Measurements from ENCODE around the gene BSPRY.
"Not testable (repeated sequence)": the region's sequence is repeated elsewhere in the genome, so short reads cannot be mapped to it uniquely, and the experiment has no call there.

Gene BSPRY

DNA sequence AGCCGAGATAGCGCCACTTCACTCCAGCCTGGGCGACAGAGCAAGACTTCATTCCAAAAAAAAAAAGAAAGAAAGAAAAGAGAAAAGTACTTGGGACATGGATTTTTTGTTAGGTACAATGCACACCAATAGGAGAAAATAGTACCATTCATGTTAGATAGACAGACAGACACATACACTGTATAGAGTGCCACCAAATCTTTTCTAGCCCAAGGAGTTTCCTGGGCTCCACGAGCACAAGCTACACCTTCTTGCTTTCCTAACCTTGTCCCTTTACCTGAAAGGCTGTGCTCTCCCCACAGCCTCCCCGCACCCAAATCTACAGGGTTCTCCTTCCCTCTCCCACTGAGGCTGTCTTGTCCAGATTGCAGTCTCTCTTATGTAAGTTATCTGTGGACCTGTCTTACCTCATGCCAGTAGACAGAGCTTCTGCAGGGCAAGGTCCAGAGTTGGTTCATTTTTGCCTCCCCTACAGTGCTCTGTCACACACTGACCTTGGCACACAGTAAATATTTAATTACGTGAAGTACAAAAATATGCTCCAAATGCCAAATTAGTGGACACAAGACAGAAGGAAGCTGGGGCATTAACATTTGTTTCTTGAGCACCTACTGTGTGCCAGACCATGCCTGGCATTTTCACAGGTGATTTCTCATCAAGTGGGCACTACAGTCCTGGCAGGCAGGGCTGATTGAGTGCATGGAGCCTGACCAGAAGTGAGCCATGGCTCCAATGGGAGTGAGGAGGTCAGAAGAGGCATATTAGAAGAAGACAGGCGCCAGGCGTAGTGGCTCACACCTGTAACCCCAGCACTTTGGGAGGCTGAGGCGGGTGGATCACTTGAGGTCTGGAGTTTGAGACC, 45.9 kb downstream of the BSPRY start:
- DNase-seq = no peak

DNA sequence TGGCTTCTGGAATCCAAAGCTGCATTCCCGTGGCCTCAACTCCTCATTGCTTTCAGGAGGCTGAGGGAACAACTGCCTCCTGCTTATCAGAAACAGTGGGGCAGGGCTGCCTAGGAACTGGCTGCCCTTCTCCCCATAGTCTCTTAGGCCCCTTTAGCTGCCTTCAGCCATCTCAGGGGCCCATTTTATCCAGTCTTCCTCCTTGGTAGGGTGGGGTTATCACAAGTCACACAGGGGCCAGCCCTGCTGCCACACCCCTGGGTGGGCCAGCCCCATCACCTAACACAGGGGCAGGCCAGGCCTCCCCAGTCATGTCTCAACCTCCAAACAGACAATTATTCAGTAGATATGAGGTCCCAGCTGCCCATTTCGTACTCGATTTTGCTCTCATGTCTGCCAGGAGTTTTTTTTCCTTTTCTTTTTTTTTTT, 47.9 kb downstream of the BSPRY start:
- DNase-seq = no peak

DNA sequence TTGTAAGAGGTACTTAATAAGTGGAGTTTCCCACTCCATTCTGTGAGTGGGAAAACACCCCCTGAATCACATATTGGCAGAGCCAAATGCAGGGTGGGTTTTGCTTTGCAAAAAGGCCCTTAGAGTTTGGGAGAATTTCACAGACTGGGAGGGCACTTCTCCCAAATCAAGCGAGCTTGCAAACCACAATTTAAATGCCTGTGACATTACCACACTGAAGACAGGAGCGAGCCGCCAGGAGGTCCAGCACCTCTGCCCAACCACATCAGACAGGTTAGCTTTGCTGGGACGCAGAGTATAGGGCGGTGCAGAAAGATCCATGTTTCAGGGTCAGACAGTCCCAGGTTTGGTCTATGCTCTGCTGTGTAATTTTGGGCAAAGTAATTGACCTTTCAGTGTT, 49.5 kb downstream of the BSPRY start:
- no peak for DNase-seq

DNA sequence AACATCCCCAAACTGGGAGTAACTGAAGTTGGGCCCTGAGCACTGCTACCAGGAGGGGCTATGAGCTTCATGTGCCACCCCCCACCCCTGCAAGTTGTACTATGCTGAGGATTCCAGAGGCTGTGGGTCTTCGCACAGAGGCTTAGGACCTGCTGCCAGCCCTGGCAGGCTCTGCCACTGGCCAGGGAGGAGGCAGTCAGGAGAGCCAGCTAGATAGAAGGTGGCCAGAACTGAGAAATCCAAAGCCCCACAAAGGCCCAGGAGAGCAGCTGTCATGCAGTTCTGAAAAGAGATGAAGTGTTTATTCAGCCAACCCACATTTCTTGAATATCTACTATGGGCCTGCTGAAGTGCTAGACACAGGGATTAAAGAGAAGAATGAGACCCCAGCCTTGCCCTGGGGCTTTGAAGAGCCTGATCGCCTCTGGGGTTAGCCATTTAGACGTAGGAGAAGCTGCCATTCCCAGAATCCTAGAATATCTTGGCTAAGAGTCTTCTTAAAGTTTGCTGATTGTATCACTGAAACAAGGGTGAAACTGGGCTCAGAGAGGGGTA, 50.4 kb downstream of the BSPRY start:
- no peak for DNase-seq

DNA sequence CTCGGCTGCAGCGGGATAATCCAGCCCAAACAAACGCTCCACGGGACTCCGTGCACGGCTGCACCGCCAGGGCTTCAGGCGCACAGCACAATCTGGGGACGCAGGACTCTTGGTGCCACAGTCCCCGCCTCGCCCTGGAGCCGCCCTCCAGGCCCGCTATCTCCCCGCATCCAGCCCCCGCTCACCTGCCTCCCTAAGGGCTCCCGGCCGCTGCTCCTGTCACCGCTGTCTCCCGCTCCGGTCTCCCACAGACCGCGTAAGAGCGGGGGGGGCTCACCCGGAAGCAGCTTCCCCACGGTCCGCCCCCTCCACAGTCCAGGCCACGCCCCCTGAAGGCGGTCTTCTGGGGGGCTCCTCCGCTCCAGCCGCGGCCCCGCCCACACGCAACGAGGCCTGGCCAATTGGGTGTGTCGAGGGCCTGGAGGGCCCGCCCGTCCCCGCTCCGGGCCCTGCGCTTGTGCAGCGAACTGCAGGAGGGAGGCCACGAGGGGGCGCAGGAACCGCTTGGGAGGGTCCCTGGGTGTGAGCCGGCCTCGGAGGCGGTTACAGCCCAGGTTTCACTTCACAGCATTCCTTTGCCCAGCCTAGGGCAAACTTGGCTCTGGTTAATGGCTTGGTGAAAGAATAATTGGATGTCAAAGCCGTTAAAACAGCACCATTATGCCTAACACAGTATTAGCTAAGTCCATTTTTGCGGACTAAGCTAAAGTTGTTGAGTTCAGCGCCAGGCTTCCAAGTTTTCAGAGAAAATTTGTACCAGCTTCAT, 51.9 kb downstream of the BSPRY start, which contains the start of gene ALAD:
Gene ALAD, minus strand, starts transcription at position 258 of the 766 bp plus-strand sequence. CDS start 7,725 bp downstream, outside the sequence.
- DNase-seq = peak; percentile 97

DNA sequence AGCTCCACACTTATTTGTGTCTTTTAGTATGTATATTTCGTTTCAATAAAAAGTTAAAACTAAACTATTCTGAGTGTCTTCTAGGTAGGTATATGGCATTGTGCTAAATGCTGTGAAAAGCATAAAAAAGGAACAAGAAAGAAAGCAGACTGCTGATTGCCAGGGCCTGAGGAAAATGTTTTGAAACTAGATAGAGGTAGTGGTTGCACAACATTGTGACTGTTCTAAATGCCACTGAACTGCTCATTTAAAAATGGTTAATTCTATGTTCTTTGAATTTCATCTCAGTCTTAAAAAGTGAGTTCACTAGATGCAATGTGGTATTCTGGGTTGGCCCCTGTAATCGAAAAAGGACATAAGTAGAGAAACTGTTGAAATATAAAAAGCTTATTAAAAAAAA, 54.3 kb downstream of the BSPRY start:
- DNase-seq = peak; percentile 90

DNA sequence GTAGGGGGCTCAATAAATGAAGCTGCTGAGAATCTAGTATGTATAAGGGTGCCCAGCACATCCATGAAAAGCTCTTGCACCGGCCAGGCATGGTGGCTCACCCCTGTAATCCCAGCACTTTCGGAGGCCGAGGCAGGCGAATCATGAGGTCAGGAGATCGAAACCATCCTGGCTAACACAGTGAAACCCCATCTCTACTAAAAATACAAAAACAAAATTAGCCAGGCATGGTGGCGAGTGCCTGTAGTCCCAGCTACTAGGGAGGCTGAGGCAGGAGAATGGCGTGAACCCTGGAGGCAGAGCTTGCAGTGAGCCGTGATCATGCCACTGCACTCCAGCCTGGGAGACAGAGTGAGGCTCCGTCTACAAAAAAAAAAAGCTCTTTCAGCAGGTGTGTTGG, 57.0 kb downstream of the BSPRY start:
- DNase-seq = not testable (repeated sequence)

DNA sequence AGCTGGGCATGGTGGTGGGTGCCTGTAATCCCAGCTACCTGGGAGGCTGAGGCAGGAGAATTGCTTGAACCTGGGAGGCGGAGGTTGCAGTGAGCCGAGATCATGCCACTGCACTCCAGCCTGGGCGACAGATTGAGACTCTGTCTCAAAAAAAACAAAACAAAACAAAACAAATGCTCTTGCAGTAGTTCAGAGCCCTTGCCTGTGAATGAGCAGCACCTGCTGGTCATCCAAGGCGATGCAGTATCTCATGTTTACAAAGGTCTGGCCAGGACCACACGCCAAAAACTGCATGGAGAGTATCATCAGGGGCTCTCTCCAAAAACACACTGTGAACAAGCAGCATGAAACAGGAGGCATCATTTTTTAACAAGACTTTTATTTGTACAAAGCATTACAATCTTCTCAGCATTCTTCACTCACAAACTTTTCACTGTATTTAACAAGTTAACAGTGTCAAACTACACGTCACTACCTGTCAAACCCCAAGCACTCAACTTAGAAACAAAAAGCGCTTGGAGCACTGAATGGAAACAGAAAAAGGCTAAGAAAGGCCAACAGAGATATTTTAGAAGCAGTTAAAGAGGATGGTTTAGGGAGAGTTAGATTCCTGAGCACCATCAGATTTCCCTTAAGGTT, 57.7 kb downstream of the BSPRY start:
- peak; percentile 71 for DNase-seq

DNA sequence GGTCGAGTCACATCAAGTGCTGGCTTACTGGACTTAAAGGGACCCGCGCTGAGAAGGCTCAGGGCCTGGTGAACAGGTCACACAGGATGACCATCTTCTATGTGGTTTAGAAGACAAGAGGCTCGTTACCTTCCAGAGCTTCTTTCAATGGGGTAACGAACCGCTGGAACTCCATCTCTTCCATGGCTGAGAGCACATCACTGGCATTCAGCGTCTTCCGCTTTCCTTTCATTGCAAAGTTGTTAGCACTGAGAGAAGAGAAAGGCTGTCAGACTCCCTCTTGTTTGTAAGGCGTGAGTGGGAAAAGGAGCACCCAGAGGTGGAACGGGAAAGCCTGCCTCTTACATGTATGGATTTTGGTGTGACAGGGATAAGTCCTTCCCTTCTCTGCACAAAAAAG, 60.1 kb downstream of the BSPRY start:
- no peak for DNase-seq

DNA sequence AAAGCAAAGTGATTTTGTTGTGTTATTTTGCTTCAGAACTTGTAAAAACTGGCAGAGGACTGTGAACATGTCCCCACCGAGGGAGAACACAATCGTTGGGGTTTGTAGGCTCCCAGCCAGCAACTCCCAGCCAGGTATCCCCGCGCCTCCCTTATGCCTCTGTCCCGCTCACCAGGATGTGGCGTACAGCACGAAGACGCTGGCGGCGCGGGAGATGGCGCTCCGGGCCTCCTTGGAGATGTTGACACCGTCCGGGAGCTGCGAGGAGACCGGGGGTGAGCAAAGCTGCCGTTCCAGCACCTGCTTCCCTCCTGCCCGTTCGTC, 60.5 kb downstream of the BSPRY start:
- DNase-seq = no peak

DNA sequence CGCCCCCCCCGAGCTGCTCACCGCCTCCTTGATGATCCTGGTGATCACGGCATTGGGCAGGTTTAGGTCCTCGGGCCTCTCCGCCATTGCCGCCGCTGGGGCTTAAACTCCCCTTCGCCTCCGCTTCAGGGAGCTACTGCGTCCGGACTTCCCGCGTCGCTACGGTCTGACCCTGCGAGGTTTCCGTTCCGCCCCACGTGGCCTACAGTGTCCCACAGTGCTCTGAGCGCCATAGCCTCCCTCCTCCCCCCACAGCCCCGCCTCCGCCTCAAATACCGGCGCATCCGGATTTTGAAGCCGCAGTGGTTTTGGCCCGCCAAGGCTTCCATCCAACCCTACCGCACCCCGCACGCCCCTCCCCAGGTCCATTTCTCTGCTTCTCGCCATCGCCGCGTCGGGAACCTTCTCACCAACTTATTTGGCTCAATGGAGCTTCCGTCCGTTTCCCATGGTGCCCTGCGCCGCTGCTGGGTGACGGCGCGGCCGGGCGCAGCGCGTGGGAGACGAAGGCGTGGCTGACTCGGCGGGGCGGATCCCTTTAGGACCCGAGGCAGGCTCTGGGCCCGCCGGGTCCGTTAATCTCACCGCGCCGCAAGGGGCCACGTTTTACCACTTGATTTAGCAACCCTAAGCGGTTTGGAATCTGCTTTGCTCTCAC, 61.0 kb downstream of the BSPRY start, which contains the start of the genes C9orf43 and POLE3:
Gene C9orf43, plus strand, starts transcription at position 541 of the 658 bp plus-strand sequence. CDS start 2,747 bp downstream, outside the sequence.
Gene POLE3, minus strand, starts transcription at position 469 of the 658 bp plus-strand sequence. Its CDS starts 382 bp downstream, at position 87.
- peak; percentile 96 for DNase-seq

DNA sequence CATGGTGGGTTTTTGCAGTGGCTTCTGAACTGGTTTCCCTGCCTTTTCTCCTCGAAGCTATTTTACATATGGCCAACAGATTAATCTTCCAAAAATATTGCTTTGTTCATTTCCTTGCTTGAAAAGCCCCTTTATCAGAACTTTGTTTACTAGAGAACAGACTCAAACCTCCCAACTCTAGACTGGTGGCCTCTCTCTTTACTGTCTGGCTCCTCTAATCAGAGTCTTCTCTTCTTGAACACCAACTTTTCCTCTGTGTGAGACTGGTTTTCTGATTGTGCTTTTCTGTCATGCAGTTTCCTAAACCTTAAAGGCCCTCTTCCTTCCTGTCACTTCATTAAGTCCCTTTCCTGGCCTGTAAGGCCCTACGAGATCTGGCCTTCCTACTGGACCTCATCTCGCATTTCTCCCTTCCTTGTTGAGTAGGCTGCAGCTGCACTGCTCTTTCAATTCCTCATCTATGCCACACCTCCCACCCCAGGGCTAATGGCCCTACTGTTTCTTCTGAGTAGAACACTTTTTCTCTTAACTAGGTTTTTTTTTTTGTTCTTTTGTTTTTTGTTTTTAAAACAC, 66.9 kb downstream of the BSPRY start:
- DNase-seq = peak; percentile 95

DNA sequence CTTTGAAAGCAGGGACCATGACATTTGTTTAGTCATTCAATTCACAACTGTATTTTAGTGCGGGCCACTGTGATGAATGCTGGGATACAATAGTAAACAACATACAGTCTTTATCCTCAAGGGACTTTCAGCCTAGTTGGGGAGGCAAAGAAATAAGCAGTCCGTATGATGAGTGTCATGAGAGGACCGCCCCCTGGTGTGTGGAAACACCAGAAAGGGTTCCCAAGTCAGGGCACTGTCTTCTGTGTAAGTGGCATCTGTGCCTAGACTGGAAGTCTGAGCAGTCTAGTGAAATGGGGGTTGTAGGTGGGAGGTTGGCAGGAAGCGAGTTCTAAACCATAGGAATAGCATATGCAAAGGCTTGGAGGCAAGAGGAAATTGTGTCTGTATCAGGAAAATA, 68.0 kb downstream of the BSPRY start:
- DNase-seq = peak; percentile 60

Data from MV-4-11 (cell line).